ENCODE results near the gene EFR3B. TPM values are rescaled to one million over a fixed set of nuclear protein-coding genes. Genes with fewer than 3 reads are reported as not detected.

Gene EFR3B
- total and polyA plus RNA-seq, 2 of the 4 experiments (the other 2 are of a cell fraction), result 0.38 to 0.90 TPM

DNA sequence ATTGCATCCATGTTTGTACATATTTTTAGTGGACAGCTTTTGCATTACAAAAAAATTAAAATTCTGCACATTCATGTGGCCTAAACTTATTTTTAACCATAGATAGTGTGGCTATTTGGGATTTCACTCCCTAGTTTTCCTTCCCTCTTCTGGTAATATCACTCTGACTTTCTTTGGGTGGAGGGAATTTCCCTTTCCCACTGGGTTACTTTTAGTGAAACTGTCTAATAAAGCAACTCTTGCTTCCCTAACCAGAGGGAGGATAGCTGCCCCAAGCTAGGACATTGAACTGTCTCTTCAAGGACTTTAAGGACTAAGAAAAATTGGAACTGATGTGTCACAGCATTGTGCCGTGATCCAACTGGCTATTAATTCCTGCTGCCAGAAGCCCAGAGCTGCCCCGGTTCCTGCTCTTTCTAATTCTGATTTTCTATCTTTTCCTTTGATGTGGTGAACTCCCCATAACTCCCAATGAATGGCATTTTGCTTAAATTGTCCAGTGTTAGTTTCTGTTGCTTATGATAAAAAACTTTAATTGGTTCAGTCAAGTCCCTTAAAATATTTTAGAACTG is 20.0 kb upstream of the EFR3B start:
- no peaks in the 10 kb centered on the region for H3K79me1 ChIP-seq (ENCODE audit: low read depth in 1 of 2, low read length in 2 of 2)
- no peak overlapping the region for H2AFZ ChIP-seq (replicated peaks; ENCODE audit: low read length, poor library complexity)
- no peak overlapping the region for H4K5ac ChIP-seq (ENCODE audit: low read depth, low read length)
- no peak overlapping the region for H2BK20ac ChIP-seq (ENCODE audit: low read depth, low read length)
- TF ChIP-seq RFX5 (IDR thresholded peaks at IDR 0.05; ENCODE audit: low read depth, low read length), result no peak
- TF ChIP-seq RAD21 (IDR thresholded peaks at IDR 0.05; ENCODE audit: low read length), result no peak
- no peak for TF ChIP-seq BHLHE40 (IDR thresholded peaks at IDR 0.05; ENCODE audit: low read depth, low read length)
- TF ChIP-seq FOS (IDR thresholded peaks at IDR 0.05; ENCODE audit: low read depth, low read length), result no peak
- TF ChIP-seq, protein P1, sequence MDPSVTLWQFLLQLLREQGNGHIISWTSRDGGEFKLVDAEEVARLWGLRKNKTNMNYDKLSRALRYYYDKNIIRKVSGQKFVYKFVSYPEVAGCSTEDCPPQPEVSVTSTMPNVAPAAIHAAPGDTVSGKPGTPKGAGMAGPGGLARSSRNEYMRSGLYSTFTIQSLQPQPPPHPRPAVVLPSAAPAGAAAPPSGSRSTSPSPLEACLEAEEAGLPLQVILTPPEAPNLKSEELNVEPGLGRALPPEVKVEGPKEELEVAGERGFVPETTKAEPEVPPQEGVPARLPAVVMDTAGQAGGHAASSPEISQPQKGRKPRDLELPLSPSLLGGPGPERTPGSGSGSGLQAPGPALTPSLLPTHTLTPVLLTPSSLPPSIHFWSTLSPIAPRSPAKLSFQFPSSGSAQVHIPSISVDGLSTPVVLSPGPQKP (IDR thresholded peaks at IDR 0.05; ENCODE audit: borderline replicate concordance, low read depth, low read length), result no peak
- TF ChIP-seq, protein P2, sequence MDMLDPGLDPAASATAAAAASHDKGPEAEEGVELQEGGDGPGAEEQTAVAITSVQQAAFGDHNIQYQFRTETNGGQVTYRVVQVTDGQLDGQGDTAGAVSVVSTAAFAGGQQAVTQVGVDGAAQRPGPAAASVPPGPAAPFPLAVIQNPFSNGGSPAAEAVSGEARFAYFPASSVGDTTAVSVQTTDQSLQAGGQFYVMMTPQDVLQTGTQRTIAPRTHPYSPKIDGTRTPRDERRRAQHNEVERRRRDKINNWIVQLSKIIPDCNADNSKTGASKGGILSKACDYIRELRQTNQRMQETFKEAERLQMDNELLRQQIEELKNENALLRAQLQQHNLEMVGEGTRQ (IDR thresholded peaks at IDR 0.05; ENCODE audit: low read depth, low read length), result no peak
- no peak for TF ChIP-seq MAZ (IDR thresholded peaks at IDR 0.05; ENCODE audit: borderline replicate concordance, low read depth, low read length)
- TF ChIP-seq MXI1 (IDR thresholded peaks at IDR 0.05; ENCODE audit: borderline replicate concordance, low read depth, low read length), result no peak
- no peak for TF ChIP-seq POLR2A (IDR thresholded peaks at IDR 0.05; ENCODE audit: low read depth, low read length)
- TF ChIP-seq CHD1 (IDR thresholded peaks at IDR 0.05; ENCODE audit: low read depth, low read length), result no peak
- TF ChIP-seq NFE2L2 (IDR thresholded peaks at IDR 0.05; ENCODE audit: low read depth, low read length), result no peak
- no peak for TF ChIP-seq MAFK (IDR thresholded peaks at IDR 0.05; ENCODE audit: low read depth, low read length)
- TF ChIP-seq SMC3 (IDR thresholded peaks at IDR 0.05; ENCODE audit: low read depth, low read length), result no peak
- H2BK15ac ChIP-seq (ENCODE audit: low read depth, low read length), result no peak overlapping the region
- no peak overlapping the region for H3K14ac ChIP-seq (replicated peaks; ENCODE audit: low read depth, low read length)
- H4K91ac ChIP-seq (ENCODE audit: insufficient read depth, low read depth, low read length), result no peak overlapping the region
- in situ Hi-C loops (cut with MboI; ENCODE audit: low sequenced_read_pairs) (no loop called here), intact Hi-C loops (cut with micrococcal nuclease) (no loop called here), dilution Hi-C loops (cut with HindIII; ENCODE audit: low sequenced_read_pairs, unreplicated experiment) (no loop called here)
- H3K27ac ChIP-seq (ENCODE audit: insufficient read depth, low read length), result no peak overlapping the region
- POLR2A ChIA-PET (ENCODE audit: unreplicated experiment), result interaction anchor here (1.0 kb wide), 1 partner anchor 49 kb away, joined by 3 read pairs; no protein-coding TSS in a partner anchor
- H3K4me2 ChIP-seq (ENCODE audit: low read depth, low read length), result no peak overlapping the region
- H4K20me1 ChIP-seq (ENCODE audit: insufficient read depth, low read length), result no peaks in the 10 kb centered on the region
- no peak overlapping the region for H3K56ac ChIP-seq (ENCODE audit: extremely low read depth, insufficient read depth, low read length)
- no peak overlapping the region for H3K4me3 ChIP-seq (ENCODE audit: insufficient read depth, low read depth, low read length)
- H4K8ac ChIP-seq (ENCODE audit: low read depth in 2 of 2, low read length in 2 of 2), result no peak overlapping the region
- WGBS, 2 experiments (ENCODE audit: extremely low coverage in 2 of 2, insufficient read length in 1 of 2), result no CpG with 5 or more reads among the region's 2 CpGs
- H3K4me1 ChIP-seq (ENCODE audit: control insufficient read depth, insufficient read depth, low read length), result no peaks in the 10 kb centered on the region
- H3K9me1 ChIP-seq (ENCODE audit: insufficient read depth, low read length), result no peaks in the 10 kb centered on the region
- no peak overlapping the region for H3K23ac ChIP-seq (ENCODE audit: low read depth, low read length)
- no peak overlapping the region for H2BK120ac ChIP-seq (ENCODE audit: low read depth, low read length)
- no peak overlapping the region for H2AK9ac ChIP-seq (replicated peaks; ENCODE audit: low read depth, low read length, poor library complexity)
- peaks cover 21% of the 10 kb centered on the region for H3K27me3 ChIP-seq (ENCODE audit: control insufficient read depth, insufficient read depth, low read length)
- no peak overlapping the region for H3K18ac ChIP-seq (ENCODE audit: low read depth, low read length)
- no TSS peak for BruUV-seq (replicated peaks)
- no peak overlapping the region for H3K9ac ChIP-seq (ENCODE audit: low read depth, low read length)
- DNase-seq (no peak), ATAC-seq (ENCODE audit: low read depth) (no peak)
- no peak overlapping the region for H2AK5ac ChIP-seq (ENCODE audit: low read depth, low read length)
- no peak overlapping the region for H2BK5ac ChIP-seq (ENCODE audit: low read depth, low read length, poor library complexity, severe bottlenecking)
- no peak overlapping the region for H3K4ac ChIP-seq (ENCODE audit: low read depth, low read length)
- H3K36me3 ChIP-seq (ENCODE audit: control insufficient read depth, insufficient read depth, low read length), result no peaks in the 10 kb centered on the region
- H3K9me3 ChIP-seq (ENCODE audit: control insufficient read depth, insufficient read depth, low read length), result no peaks in the 10 kb centered on the region
- CTCF ChIA-PET, result no interaction called here

Measured in IMR-90 (cell line).